Measurements from ENCODE around the gene DMD. TPM values are rescaled to one million over a fixed set of nuclear protein-coding genes. Genes with fewer than 3 reads are reported as not detected.

DMD gene
- total and polyA plus RNA-seq, 2 of the 13 experiments (the other 11 are each of a cell fraction or from before 2014, with no cell fraction given), result 17.6 to 25.9 TPM

GRCh38 chrX:31091819-31092218, 2119.5 kb downstream of the DMD start:
- Histone ChIP-seq H3K4me1 (ENCODE audit: insufficient read depth, low read length) (no peaks in the 10 kb centered on the region), H3K36me3 (replicated peaks in 1 of 2; ENCODE audit: control insufficient read depth in 1 of 2, insufficient read depth in 2 of 2, low read length in 2 of 2) (no peaks in the 10 kb centered on the region), H3K27me3 (ENCODE audit: control insufficient read depth in 1 of 2, insufficient read depth in 2 of 2, low read length in 2 of 2) (no peaks in the 10 kb centered on the region), H4K20me1 (ENCODE audit: insufficient read depth, low read length) (no peaks in the 10 kb centered on the region), H3K79me2 (ENCODE audit: insufficient read depth, low read length) (no peaks in the 10 kb centered on the region), H3K4me2 (ENCODE audit: low read depth, low read length) (no peak overlapping the region), H3K9ac (ENCODE audit: insufficient read depth, low read depth, low read length) (no peak overlapping the region), H3K4me3 (replicated peaks in 1 of 3; ENCODE audit: insufficient read depth in 1 of 3, low read depth in 2 of 3, low read length in 3 of 3) (no peak overlapping the region), H3K27ac (ENCODE audit: extremely low read length, insufficient read depth, low read length) (no peak overlapping the region), H2AFZ (ENCODE audit: low read length) (no peak overlapping the region), H3K9me3 (ENCODE audit: low read length) (no peaks in the 10 kb centered on the region)
- 0% methylated on average over 1 of the region's 1 CpG for WGBS (ENCODE audit: low lambda C conversion rate)
- ChIA-PET CTCF (ENCODE audit: low intra/inter-chr PET ratio, low total read pairs) (no interaction called here), POLR2A (no interaction called here)
- TF ChIP-seq HNF4G (IDR thresholded peaks at IDR 0.05; ENCODE audit: borderline replicate concordance, low read depth, low read length) (no peak), HNF4G (CRISPR knock-in tag; IDR thresholded peaks at IDR 0.05; ENCODE audit: borderline replicate concordance, low read depth) (no peak), RAD21 (CRISPR knock-in tag; IDR thresholded peaks at IDR 0.05) (no peak), ZFP82 (CRISPR knock-in tag; IDR thresholded peaks at IDR 0.05; ENCODE audit: borderline replicate concordance) (no peak), GABPA (IDR thresholded peaks at IDR 0.05; ENCODE audit: low read depth, low read length) (no peak), GABPA (CRISPR knock-in tag; IDR thresholded peaks at IDR 0.05; ENCODE audit: low read depth) (no peak), REST (IDR thresholded peaks at IDR 0.05; ENCODE audit: borderline replicate concordance in 1 of 2, low read depth in 1 of 2, low read length in 2 of 2) (no peak), TOPORS (CRISPR knock-in tag; IDR thresholded peaks at IDR 0.05) (no peak), CTCF (CRISPR knock-in tag; IDR thresholded peaks at IDR 0.05) (no peak), MIER2 (CRISPR knock-in tag; IDR thresholded peaks at IDR 0.05) (no peak), ZSCAN29 (CRISPR knock-in tag; conservative IDR thresholded peaks at IDR 0.05) (no peak), PTBP1 (IDR thresholded peaks at IDR 0.05; ENCODE audit: low read depth, low read length, poor library complexity, severe bottlenecking) (no peak)
- no TSS peak for BruUV-seq (replicated peaks)
- in situ Hi-C loops (cut with HindIII; ENCODE audit: extremely low pct_ligation_motif_present, low pct_unique_long_range_greater_than_20kb) (no loop called here), intact Hi-C loops (cut with micrococcal nuclease; ENCODE audit: unreplicated experiment) (no loop called here)
- peak; percentile 39 for FAIRE-seq
- DNase-seq (ENCODE audit: low spot score), result no peak
- no peak for ATAC-seq

Measured in HepG2 (cell line).